MM.1S (cell line): ENCODE results near the gene ARID4A.

Experiments
- DNase-seq: peaks from one replicate; pipeline ENCODE4 v3.0.0-alpha.2; 2015
- H2AFZ ChIP-seq: fragments of 300-600 bp; sonication (generic); 2 replicates; pipeline ENCODE4 v1.6.0; 2016; ENCODE audit warnings: antibody characterized with exemption, low read length
- H3F3A ChIP-seq: fragments of 300-600 bp; sonication (generic); 2 replicates; pipeline ENCODE4 v1.6.1; 2016; ENCODE audit warnings: mild to moderate bottlenecking, antibody characterized with exemption, low read length, moderate library complexity, mixed read lengths; ENCODE audit not compliant: insufficient read depth
- H3K27ac ChIP-seq: fragments of 300-600 bp; sonication (generic); 2 replicates; pipeline ENCODE4 v1.5.1; 2016; ENCODE audit warnings: mild to moderate bottlenecking, low read length
- H3K27me3 ChIP-seq: fragments of 300-600 bp; sonication (generic); replicated peaks from 2 replicates; pipeline ENCODE4 v1.6.0; 2016; ENCODE audit warnings: low read length; ENCODE audit not compliant: insufficient read depth
- H3K36me3 ChIP-seq: fragments of 300-600 bp; sonication (generic); replicated peaks from 2 replicates; pipeline ENCODE4 v1.6.1; 2016; ENCODE audit warnings: mild to moderate bottlenecking, low read length, mixed read lengths; ENCODE audit not compliant: insufficient read depth
- H3K4me1 ChIP-seq: fragments of 300-600 bp; sonication (generic); 2 replicates; pipeline ENCODE4 v1.6.1; 2016; ENCODE audit warnings: low read length, mixed read lengths
- H3K4me2 ChIP-seq: fragments of 300-600 bp; sonication (generic); 2 replicates; pipeline ENCODE4 v1.6.0; 2016; ENCODE audit warnings: low read depth, low read length
- H3K4me3 ChIP-seq: fragments of 300-600 bp; sonication (generic); 2 replicates; pipeline ENCODE4 v1.5.1; 2016; ENCODE audit warnings: low read length, mixed read lengths
- H3K79me2 ChIP-seq: fragments of 300-600 bp; sonication (generic); 2 replicates; pipeline ENCODE4 v1.6.1; 2016; ENCODE audit warnings: mixed run types, low read length, mixed read lengths
- H3K9ac ChIP-seq: fragments of 300-600 bp; sonication (generic); 2 replicates; pipeline ENCODE4 v1.6.1; 2016; ENCODE audit warnings: low read length, mixed read lengths
- H3K9me2 ChIP-seq: fragments of 300-600 bp; sonication (generic); replicated peaks from 2 replicates; pipeline ENCODE4 v1.6.1; 2016; ENCODE audit warnings: mild to moderate bottlenecking, low read length, mixed read lengths; ENCODE audit not compliant: insufficient read depth
- H3K9me3 ChIP-seq: fragments of 300-600 bp; sonication (generic); replicated peaks from 2 replicates; pipeline ENCODE4 v1.6.1; 2016; ENCODE audit warnings: mild to moderate bottlenecking, low read length, mixed read lengths; ENCODE audit not compliant: insufficient read depth
- H4K20me1 ChIP-seq: fragments of 300-600 bp; sonication (generic); 2 replicates; pipeline ENCODE4 v1.6.1; 2016; ENCODE audit warnings: mild to moderate bottlenecking, low read length, moderate library complexity, mixed read lengths; ENCODE audit not compliant: insufficient read depth
- CTCF ChIP-seq: fragments of 300-600 bp; sonication (generic); IDR thresholded peaks from 2 replicates; pipeline ENCODE4 v1.5.1; 2016; ENCODE audit warnings: antibody characterized with exemption, low read length, mixed read lengths
- EZH2 ChIP-seq: fragments of 300-600 bp; sonication (generic); optimal IDR thresholded peaks from 2 replicates; pipeline ENCODE3; 2017; ENCODE audit warnings: low read depth, mild to moderate bottlenecking, antibody characterized with exemption, low read length, mixed read lengths
- EZH2phosphoT487 ChIP-seq: fragments of 300-600 bp; sonication (generic); IDR thresholded peaks from 2 replicates; pipeline ENCODE4 v1.6.1; 2018; ENCODE audit warnings: antibody characterized with exemption, low read length

Gene ARID4A

DNA sequence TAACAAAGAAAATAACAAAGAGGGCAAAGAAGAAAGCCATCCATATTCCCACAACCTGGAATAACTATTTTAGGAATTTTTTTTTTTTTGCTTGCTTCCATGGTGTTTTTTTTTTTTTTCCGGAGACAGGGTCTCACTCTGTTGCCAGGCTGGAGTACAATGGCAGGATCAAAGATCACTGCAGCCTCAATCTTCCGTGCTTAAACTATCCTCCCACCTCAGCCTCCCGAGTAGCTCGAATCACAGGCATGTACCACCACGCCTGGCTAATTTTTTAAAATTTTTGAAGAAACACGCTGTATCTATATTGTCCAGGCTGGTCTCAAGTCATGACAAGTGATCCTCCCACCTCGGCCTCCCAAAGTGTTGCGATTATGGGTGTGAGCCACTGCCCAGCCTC, 20.2 kb upstream of the ARID4A start:
- H3K27me3 ChIP-seq, result no peaks in the 10 kb centered on the region
- no peak overlapping the region for H3K27ac ChIP-seq
- no peaks in the 10 kb centered on the region for H3K36me3 ChIP-seq
- H2AFZ ChIP-seq, result no peak overlapping the region
- H3K9ac ChIP-seq, result no peak overlapping the region
- DNase-seq, result no peak
- H3K9me2 ChIP-seq, result no peaks in the 10 kb centered on the region
- TF ChIP-seq CTCF (no peak), EZH2phosphoT487 (no peak), EZH2 (no peak)
- no peaks in the 10 kb centered on the region for H4K20me1 ChIP-seq
- no peak overlapping the region for H3K4me2 ChIP-seq
- H3K4me3 ChIP-seq, result no peak overlapping the region
- H3K4me1 ChIP-seq, result no peaks in the 10 kb centered on the region
- no peaks in the 10 kb centered on the region for H3K9me3 ChIP-seq
- H3F3A ChIP-seq, result no peaks in the 10 kb centered on the region; the same call in 1 of the 2 replicates
- peaks cover 35% of the 10 kb centered on the region for H3K79me2 ChIP-seq

DNA sequence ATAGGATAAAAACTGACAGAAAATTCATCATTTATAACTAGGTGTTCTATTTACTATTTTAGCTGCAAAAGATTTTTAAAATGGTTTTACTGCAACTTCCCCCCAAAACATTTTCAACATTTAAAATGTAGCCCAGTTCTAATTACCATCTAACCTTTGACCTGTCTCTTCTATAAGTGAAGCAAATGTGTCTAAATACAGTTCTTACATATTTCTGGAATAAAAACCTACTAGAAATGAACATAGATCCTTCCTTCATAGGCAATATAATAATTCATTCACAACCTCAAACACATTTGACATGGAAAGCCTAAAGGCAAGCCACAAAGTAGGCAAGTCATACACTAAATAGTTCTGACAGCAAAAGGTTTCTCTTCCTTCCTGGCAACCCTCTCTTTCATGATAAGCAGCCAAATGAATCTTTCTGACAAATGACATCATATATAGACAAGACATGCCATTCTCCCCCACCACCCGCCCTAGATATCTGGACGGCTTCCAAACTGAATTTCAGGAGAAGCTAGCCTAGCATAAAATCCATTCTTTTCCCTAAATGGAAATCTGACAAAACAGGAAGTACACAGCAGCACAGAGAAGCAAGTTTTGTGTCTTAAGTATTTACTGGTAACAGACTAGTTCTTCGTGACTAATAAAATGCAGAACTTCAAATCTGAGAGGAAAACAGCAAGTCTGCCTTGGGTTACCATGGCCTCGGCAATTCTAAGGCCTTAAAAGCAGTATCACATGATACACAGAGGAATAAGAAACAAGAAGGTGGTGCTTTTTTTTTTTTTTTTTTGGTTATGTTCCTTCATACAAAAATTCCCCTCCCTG, 17.2 kb upstream of the ARID4A start:
- H3K36me3 ChIP-seq, result no peaks in the 10 kb centered on the region
- no peaks in the 10 kb centered on the region for H3K9me3 ChIP-seq
- no peaks in the 10 kb centered on the region for H3K9me2 ChIP-seq
- no peaks in the 10 kb centered on the region for H3K4me1 ChIP-seq
- no peak overlapping the region for H2AFZ ChIP-seq
- no peak overlapping the region for H3K4me3 ChIP-seq
- H3K79me2 ChIP-seq, result peaks cover 39% of the 10 kb centered on the region
- H3F3A ChIP-seq, result no peaks in the 10 kb centered on the region; the same call in 1 of the 2 replicates
- no peaks in the 10 kb centered on the region for H3K27me3 ChIP-seq
- no peak for DNase-seq
- no peak for TF ChIP-seq EZH2phosphoT487
- TF ChIP-seq CTCF, result no peak
- no peak for TF ChIP-seq EZH2
- no peak overlapping the region for H3K9ac ChIP-seq
- H4K20me1 ChIP-seq, result no peaks in the 10 kb centered on the region
- no peak overlapping the region for H3K27ac ChIP-seq
- H3K4me2 ChIP-seq, result no peak overlapping the region

DNA sequence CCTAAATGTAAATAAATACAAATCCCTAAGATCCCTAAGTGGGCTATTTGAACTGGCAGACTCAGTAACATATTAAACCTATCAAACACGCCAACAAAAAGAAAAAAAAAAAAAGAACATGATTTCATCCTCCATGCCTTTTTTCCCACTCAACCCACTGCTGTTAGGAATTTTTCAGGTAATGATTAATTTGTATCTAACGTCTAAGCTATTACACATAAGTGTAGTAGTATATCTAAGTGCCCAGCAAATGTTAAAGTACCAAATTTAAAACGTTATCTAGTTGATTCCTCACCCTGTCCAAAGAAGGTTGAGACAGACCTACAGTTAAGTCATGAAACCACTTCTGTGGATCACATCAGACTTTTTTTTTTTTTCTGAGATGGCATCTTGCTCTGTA, 16.4 kb upstream of the ARID4A start:
- no peak overlapping the region for H2AFZ ChIP-seq
- H3F3A ChIP-seq, result no peaks in the 10 kb centered on the region; the same call in 1 of the 2 replicates
- H3K36me3 ChIP-seq, result no peaks in the 10 kb centered on the region
- no peak for DNase-seq
- H3K9ac ChIP-seq, result no peak overlapping the region
- H3K79me2 ChIP-seq, result peaks cover 39% of the 10 kb centered on the region
- H4K20me1 ChIP-seq, result no peaks in the 10 kb centered on the region
- H3K27ac ChIP-seq, result no peak overlapping the region
- no peaks in the 10 kb centered on the region for H3K27me3 ChIP-seq
- H3K9me2 ChIP-seq, result no peaks in the 10 kb centered on the region
- no peak overlapping the region for H3K4me2 ChIP-seq
- no peak overlapping the region for H3K4me3 ChIP-seq
- H3K9me3 ChIP-seq, result no peaks in the 10 kb centered on the region
- H3K4me1 ChIP-seq, result no peaks in the 10 kb centered on the region
- no peak for TF ChIP-seq EZH2phosphoT487
- TF ChIP-seq EZH2, result no peak

GRCh38 chr14:58282925-58283593, 15.3 kb upstream of the ARID4A start:
- Histone ChIP-seq H3K9me2 (no peaks in the 10 kb centered on the region), H2AFZ (no peak overlapping the region), H3K4me2 (no peak overlapping the region), H3K4me3 (no peak overlapping the region), H3K4me1 (no peaks in the 10 kb centered on the region), H3K27ac (no peak overlapping the region), H3K9me3 (no peaks in the 10 kb centered on the region), H3F3A (no peaks in the 10 kb centered on the region; the same call in 1 of the 2 replicates), H3K36me3 (no peaks in the 10 kb centered on the region), H3K27me3 (no peaks in the 10 kb centered on the region), H4K20me1 (no peaks in the 10 kb centered on the region), H3K79me2 (peaks cover 47% of the 10 kb centered on the region), H3K9ac (no peak overlapping the region)
- TF ChIP-seq EZH2phosphoT487, result no peak
- no peak for TF ChIP-seq CTCF
- no peak for TF ChIP-seq EZH2
- no peak for DNase-seq
